Measurements from ENCODE around the gene ALKAL2. TPM values are rescaled to one million over a fixed set of nuclear protein-coding genes. Genes with fewer than 3 reads are reported as not detected.

ALKAL2 gene
- total and polyA plus RNA-seq, 9 of the 15 experiments (the other 6 are each of a cell fraction or from before 2014, with no cell fraction given): not detected

GRCh38 chr2:274503-274902 is 13.4 kb downstream of the ALKAL2 start:
- ATAC-seq: peak; percentile 79
- no peak overlapping the region for H3K9ac ChIP-seq (ENCODE audit: insufficient read depth in 1 of 2, low read depth in 2 of 2, low read length in 2 of 2)
- in situ Hi-C loops (cut with MboI): no loop called here
- H3K9me1 ChIP-seq (ENCODE audit: control insufficient read depth, insufficient read depth, low read length): peaks cover 2% of the 10 kb centered on the region
- no TSS peak for BruUV-seq (replicated peaks)
- H3K9me3 ChIP-seq (replicated peaks; ENCODE audit: control insufficient read depth, insufficient read depth, low read depth, low read length): no peaks in the 10 kb centered on the region
- CTCF ChIA-PET (ENCODE audit: low intra/inter-chr PET ratio): no interaction called here
- no peak overlapping the region for H3K27ac ChIP-seq (ENCODE audit: extremely low read depth, low read depth, low read length)
- H3K36me3 ChIP-seq (ENCODE audit: control insufficient read depth, insufficient read depth, low read length): peaks cover 99% of the 10 kb centered on the region
- no peak overlapping the region for H3K4me2 ChIP-seq (ENCODE audit: insufficient read depth, low read length)
- no peak overlapping the region for H2AFZ ChIP-seq (ENCODE audit: low read depth, low read length)
- intact Hi-C loops (cut with micrococcal nuclease): no loop called here
- 87% methylated on average over 3 of the region's 3 CpGs for WGBS (ENCODE audit: insufficient coverage, low coverage, missing lambda C conversion rate)
- H3K79me2 ChIP-seq (ENCODE audit: control insufficient read depth, insufficient read depth, low read length): peaks cover 69% of the 10 kb centered on the region
- H3K27me3 ChIP-seq (ENCODE audit: control insufficient read depth in 2 of 2, insufficient read depth in 2 of 2, low read length in 2 of 2): no peaks in the 10 kb centered on the region
- H3K4me3 ChIP-seq: no peak overlapping the region
- POLR2A ChIA-PET: interaction anchor here (2.0 kb wide), 1 partner anchor 9 kb away, joined by 7 read pairs; no protein-coding TSS in a partner anchor
- no peak for FAIRE-seq
- H4K20me1 ChIP-seq (replicated peaks; ENCODE audit: control insufficient read depth, insufficient read depth, low read length): peaks cover 22% of the 10 kb centered on the region
- no peak for DNase-seq (ENCODE audit: extremely low read depth in 1 of 4, low spot score in 3 of 4)
- peaks cover 0 to under 1% of the 10 kb centered on the region in 2 experiments; a peak in 1 of 5 replicates for H3K4me1 ChIP-seq (replicated peaks in 1 of 2; ENCODE audit: control insufficient read depth in 2 of 2, insufficient read depth in 2 of 2, low read length in 2 of 2)
- peak; percentile 12 to 27 (median 13); a peak in 2 of 6 replicates for TF ChIP-seq CTCF (IDR thresholded peaks at IDR 0.05 in 2 of 3, conservative IDR thresholded peaks at IDR 0.05 in 1 of 3; ENCODE audit: insufficient read depth in 2 of 3, low read depth in 1 of 3, low read length in 3 of 3)
- no peak for TF ChIP-seq XRCC5 (IDR thresholded peaks at IDR 0.05; ENCODE audit: low read depth, low read length)
- no peak for TF ChIP-seq ZNF696 (CRISPR knock-in tag; conservative IDR thresholded peaks at IDR 0.05)
- peak; percentile 29; the same call in 1 of the 2 replicates for TF ChIP-seq ZBTB33 (CRISPR knock-in tag; IDR thresholded peaks at IDR 0.05)
- no peak for TF ChIP-seq ETV6 (IDR thresholded peaks at IDR 0.05; ENCODE audit: borderline replicate concordance in 1 of 2, low read depth in 2 of 2, low read length in 1 of 2)
- no peak for TF ChIP-seq ETV6 (CRISPR knock-in tag; IDR thresholded peaks at IDR 0.05; ENCODE audit: borderline replicate concordance)
- TF ChIP-seq KLF13 (tag; IDR thresholded peaks at IDR 0.05; ENCODE audit: borderline replicate concordance, low read depth): no peak
- no peak for TF ChIP-seq BACH1 (tag; IDR thresholded peaks at IDR 0.05)
- peak in 1 of 2 experiments; percentile 12; a peak in 1 of 4 replicates for TF ChIP-seq RAD21 (CRISPR knock-in tag; conservative IDR thresholded peaks at IDR 0.05 in 1 of 2, IDR thresholded peaks at IDR 0.05 in 1 of 2)
- no peak for TF ChIP-seq ARID1B (IDR thresholded peaks at IDR 0.05)
- TF ChIP-seq JUNB (CRISPR knock-in tag; conservative IDR thresholded peaks at IDR 0.05): no peak
- no peak for TF ChIP-seq NR3C1 (CRISPR knock-in tag; IDR thresholded peaks at IDR 0.05)
